Activated naive CD8-positive, alpha-beta T cell treated with anti-CD3 and anti-CD28 coated beads, Interleukin-2, amount 50 U/mL, for 16 hours (primary cell): Measurements from ENCODE around the gene CAMK4.
"Not testable (repeated sequence)": the region's sequence is repeated elsewhere in the genome, so short reads cannot be mapped to it uniquely, and the experiment has no call there.

ENCODE experiments used
- DNase-seq: peaks from one replicate; pipeline ENCODE4 v3.0.0-alpha.2; 2020; ENCODE audit warnings: low read depth, low spot score

Gene CAMK4

DNA sequence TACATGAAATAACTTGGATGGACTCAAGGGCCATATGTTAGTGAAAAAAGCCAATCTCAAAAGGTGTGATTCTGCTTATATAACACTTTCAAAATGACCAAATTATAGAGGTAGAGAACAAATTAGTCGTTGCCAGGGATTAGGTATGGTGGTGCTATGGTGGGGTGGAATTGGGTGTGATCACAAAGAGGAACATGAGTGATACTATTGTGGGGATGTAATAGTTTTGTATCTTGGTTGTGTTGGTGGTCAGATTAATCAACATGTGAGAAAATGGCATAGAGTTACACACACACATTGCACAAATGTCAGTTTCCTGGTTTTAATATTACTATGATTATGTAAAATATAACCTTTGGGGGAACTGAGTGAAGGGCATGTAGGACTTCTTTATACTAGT lies 31.9 kb downstream of the CAMK4 start:
- no peak for DNase-seq

DNA sequence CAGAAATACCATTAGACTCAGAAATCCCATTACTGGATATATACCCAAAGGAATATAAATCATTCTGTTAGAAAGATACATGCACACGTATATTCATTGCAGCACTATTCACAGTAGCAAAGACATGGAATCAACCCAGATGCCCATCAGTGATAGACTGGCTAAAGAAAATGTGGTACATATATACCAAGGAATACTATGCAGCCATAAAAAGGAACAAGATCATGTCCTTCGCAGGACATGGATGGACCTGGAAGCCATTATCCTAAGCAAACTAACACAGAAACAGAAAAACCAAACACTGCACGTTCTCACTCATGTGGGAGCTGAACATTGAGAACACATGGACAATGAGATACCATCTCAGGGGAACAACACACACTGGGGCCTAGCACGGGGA lies 33.4 kb downstream of the CAMK4 start:
- not testable (repeated sequence) for DNase-seq

DNA sequence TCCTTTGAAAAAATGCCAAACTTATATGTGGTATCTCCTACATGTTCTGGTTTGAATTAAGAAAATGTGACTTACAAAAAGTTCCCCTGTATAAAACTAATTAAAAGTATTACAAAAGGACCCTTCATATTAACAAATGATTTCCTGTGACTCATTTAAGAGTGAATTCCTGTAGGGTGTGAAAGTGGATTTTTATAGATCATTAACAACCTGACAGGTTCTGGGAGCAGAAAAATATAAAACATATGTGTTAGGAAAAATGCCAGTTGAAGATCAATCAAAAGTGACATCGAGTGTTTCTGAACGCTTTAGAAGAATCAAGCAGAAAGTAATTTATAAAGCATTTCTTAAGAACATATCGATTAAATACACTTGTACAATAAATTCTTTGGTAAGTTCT lies 35.5 kb downstream of the CAMK4 start:
- DNase-seq: no peak

DNA sequence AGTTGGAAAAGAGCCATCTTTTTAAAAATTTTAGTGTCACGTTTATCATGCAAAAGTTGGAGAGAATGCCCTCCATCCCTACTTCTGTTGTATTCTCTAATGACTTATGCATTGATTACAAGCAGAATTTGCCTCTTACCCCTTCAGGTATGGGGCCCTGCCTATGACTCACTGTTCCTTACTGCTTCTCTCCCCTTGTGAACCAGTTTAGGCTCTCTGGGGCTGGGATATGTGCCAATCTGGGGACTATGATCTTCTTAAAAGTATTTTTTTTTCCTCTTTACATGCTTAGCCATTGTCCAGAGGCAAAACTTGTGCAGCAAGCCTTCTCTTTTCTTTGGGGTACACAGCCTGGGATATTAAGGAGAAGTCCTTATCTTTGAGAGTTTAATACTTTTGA lies 37.4 kb downstream of the CAMK4 start:
- DNase-seq: no peak

DNA sequence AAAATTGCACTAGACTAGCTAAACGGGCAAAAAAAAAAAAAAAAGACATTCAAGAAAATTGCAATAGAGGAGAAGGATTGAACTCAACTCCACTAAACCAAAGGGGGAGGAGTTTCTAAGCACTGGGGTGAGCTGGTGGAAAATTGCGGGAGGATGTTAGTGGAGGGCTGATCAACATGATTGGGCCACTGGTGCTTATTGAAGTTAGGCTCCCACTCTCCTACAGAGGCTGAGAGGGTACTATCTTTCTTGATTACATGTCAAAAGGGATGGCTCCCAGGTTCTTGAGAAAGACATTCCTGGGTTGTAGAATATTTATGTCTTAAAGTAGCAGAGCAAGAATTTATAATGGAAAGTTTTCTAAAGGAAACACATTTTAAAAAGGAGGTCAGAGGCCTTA lies 38.0 kb downstream of the CAMK4 start:
- no peak for DNase-seq

DNA sequence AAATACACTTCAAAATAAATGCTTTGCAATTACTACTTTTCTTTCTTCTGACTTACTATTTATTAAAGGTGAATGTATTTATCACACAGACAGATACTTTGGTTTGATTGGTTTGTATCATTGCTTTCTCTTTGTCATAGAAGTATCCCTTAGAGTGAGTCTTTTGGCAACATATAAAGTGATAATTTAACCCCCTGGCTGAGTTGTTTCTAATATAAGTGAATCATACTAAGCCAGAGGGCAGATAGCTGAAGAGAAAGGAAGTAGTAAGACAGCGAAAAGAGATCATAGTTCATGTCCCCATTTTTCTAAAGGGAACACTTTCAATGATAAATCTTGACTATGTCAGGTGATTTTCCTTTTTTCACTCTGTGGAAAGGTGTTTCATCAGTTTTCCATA lies 38.6 kb downstream of the CAMK4 start:
- DNase-seq: no peak

DNA sequence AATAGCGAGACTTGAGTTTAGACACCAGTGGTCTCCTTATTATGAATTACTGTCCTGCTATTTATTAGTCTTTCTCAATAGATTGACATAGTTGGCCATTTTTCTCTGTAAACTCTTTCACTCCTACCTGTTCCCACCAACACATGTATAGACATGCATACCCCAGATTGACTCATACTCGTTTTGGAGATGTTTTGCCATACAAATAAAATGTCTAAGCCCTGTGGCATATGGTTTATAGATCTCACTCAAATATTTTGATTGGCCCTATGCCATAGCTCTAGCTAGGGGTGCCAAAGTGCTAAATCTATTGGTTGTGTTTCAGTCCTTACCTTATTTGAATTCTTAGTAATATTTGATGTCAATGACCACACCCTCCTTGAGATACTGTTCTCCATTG lies 42.3 kb downstream of the CAMK4 start:
- no peak for DNase-seq

DNA sequence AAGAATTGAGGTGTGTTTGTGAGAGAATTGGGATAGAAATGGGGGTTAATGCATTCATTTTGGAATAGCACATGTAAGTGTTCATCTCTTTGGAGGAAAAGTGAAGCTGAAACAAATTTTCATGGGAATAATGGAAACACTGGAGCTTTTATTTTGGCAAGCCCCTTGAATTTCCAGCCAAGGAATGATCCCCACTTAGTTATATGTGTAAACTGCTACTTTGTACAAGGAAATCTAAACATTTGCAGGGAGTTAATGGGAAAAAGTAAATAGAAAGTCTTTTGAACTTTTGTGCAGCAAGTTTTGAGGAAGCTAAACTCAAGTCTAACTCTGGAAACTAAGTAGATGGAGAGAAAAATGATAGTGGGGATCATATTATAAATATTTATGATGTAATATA lies 44.1 kb downstream of the CAMK4 start:
- no peak for DNase-seq

DNA sequence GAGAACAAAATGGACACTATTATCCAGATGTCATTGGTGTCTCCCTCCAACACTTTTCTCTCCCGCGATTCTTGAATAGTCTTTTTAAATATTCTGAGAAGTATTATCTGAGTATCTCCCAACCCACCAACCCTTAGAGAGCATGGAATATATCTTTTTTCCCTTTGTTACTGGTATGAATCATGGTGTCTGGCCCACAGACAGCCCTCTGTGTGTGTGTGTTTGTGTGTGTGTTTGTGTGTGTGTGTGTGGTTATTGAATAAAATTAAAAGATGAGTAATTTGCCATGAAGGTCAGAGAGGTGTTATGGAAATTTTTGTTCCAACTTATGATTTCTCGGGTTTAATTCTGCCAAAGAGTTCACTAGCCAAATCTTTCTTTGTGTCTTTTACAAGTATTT lies 47.7 kb downstream of the CAMK4 start:
- no peak for DNase-seq

DNA sequence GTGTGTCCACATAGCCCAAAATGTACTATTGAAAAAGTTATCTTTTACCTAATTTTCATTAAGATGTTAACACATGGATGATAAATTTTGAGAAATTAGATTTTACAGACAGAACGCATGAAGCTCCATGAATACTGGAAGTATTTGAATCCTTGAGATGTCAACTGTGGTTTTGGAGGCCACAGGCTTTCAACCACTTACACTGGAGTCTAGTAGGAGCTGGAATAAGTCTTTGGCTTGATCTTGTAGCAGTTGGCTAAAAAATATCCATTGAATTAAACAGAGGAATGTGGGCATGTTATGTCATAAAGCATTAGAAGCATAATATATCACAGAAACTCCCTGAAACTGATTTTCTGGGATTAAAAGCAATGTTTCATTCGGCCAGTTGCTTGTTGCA lies 52.9 kb downstream of the CAMK4 start:
- no peak for DNase-seq

DNA sequence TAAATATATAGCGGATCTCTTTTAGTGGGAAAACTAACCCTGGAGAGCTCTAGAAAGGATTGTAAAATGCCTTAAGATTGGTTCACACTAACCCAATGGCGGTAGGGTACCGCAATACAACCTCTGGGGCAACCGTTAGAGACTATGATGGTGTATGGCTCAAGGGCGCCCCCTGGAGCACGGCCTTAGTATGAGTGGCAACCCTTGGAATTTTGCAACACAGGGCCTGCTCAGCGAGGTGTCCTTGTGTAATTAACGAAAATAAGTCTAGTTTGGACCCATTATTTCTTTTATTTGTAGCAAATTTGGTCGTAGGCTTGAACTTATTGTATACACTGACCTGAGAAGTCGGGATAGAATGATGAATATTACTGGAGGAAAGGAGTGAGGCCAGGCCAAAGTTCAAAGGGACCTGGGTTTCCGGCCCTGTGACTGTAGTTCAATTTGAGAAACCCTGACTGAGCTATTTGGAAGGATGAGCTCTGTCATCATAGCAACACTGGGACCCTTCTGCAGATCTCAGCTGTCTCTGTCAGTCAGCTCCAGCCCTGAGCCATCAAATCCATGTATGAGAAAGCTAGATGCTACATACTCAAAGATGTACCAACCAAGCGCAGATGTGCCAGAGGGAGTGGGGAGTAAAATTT lies 54.8 kb downstream of the CAMK4 start:
- DNase-seq: peak; percentile 85

DNA sequence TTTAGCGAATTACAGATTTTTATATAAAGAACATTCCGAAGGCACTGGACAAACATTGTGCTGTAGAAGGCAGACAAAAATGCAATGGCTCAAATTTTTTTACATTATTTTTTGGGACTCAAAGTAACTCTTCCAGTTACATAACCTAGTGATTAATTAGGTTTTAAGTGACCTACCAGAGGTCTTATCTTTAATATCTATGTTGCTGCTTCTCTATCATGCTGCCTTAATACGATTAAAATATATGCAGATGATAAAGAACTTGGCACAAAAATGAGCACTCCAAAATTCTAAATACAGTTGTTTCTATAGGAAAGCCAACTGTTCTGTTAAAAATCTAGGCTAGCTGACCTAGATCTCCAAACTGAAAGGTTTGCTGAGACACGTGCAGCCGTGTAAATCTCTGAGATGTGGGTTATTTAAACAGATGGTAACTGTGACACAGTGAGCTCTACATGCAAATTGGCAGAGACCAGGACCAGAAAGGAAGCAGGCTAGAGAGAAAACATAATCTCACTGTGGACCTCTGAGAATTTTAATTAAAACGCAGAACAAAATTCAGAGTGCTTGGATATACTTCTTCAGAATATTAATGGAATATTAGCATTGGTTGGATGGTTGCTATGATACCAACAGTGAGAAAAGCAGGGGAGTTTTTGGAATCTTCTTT lies 56.2 kb downstream of the CAMK4 start:
- no peak for DNase-seq

DNA sequence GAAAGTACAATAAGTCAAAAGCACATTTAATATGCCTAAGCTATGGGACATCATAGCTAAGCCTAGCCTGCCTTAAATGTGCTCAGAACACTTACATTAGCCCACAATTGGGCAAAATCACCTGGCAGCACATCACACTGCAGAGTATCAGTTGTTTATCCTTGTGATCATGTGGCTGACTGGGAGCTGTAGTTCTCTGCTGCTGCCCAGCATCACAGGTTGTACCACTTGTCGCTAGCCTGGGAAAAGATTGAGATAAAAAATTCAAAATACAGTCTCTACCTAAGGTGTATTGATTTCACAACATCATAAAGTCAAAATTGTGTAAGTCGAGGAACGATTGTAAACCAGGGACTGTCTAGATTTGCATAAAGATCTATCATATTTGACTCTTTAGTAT lies 58.6 kb downstream of the CAMK4 start:
- no peak for DNase-seq

DNA sequence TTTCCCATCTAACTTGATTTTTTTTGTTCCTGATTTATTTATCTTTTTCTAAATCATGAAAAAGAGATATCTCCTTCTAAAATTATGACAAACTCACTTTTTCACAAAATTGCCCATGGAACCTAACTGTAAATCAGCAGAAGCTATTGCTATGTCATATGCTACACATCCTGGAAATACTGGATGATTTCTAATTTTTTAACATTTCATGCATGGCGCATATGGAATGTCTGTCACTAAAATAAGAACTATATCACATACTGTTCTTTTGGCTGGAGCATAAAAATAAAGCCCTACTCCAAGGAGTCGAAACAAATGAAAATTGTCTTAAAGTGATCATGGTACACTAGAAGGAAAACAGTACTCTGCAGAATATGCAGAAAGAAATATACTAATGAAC lies 60.6 kb downstream of the CAMK4 start:
- DNase-seq: no peak

DNA sequence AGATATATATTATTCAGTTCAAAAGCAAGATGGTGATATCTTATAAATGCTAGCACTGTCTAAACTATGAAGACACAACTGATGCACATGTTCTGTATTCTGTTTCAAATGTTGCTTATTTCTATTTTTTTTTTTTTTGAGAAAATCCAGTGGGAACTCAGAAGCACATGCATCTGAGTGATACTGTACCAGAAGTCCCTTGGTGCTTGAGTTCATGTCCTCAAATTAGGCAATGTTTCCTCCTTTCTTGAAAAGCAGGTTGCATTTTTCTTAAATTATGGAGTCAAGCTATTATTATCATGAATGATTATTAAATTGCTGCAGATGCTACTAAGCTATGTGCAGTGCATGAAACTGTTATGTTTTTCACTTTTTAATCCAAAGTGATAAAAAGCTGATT lies 70.4 kb downstream of the CAMK4 start:
- DNase-seq: no peak

DNA sequence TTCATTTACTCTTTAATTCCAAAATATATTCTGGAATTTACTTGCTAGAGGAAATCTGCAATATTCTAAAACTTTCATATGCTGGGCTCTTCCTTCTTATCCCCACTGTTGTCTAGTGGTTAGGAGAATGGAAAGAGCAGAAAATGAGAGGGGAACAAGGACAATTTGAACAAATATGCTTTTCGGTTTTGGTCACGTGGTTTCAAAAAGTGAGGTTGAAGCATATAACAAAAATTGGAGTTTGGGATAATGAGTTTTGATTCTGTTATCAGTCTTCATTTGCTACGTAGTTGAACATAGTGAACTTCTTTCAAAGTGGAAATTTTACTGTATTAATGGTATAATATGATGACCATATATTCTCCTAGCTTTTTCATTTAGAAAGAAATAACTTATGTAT lies 71.5 kb downstream of the CAMK4 start:
- no peak for DNase-seq

DNA sequence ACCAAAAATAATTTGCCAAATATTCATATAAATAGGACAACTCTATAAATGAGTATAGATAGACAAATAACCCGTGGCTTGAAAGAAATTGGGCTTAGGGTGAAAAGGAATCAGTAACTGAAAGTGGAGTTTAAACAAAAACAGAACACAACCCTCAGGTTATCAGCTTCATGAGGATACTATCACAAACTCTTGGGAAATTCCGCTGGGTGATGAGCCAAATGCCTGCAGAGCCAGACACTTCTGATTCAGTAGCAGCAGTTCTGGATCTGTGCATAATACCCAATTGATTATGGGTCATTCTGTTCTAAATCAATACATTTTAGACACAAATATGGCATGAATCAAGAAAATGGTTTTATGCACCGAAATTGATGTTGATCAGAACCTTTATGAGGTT lies 72.4 kb downstream of the CAMK4 start:
- no peak for DNase-seq

DNA sequence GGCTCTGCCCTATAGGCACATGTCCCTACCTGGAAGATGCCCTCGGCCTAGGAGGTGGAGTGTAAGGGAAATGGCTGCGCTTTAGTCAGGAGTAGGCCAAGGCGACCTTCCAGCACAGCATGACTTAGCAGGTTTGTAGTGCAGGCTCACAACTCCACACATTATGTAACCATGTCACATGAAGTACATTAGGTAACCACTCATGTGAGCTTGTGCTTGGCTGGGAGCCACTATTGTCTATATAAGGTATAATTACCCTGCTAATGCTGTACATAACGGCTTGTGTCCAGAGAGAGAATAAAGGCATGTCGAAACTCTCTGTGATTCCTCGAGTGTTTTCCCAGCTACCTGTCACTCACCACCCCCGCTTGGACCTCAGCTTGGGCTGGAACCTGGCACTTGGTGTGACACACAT lies 74.9 kb downstream of the CAMK4 start:
- no peak for DNase-seq

DNA sequence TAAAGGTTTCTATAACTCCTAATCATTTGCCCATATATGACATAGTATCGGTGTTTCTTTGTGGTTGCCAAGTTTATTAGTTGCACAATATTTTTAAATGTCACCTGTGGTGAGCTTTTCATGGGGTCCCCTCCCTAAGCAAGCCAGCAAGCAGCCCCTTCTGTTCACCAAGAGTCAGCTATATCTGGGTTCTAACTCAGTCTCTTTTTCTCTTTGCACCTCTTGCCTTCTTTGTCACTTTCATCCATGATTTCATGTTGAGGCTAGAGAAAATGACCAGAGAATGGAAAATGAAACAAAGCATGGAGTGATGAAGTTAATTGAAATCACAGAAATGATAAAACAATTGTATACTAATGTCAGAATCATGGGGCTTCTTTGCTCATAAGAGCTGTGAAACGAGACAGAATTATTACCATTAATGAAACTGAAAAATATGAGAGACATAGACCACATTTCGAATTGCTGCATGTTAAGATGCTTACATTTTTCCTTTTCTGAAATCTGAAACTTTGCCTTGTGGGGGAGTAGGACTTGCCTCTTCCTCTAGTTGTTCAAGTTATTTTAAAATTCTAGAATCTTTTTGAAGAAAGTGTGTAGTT lies 75.7 kb downstream of the CAMK4 start:
- DNase-seq: no peak

DNA sequence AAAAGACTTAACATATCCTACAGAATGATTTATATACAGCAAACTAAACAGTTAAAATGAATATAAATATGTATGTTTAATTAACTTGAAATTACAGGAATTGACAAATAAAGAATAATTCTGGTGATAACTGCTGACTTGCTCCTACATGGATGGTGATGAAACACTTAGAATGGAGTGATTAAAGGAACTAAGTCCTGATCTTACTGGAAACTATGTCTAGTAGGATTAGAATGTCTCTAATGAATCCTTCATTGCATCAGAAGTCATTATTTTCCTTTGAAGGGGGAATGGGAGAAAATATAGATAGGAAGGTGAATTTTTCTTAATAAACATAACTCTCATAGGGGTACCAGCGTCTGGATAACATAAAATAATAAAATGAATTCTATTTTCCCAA lies 77.1 kb downstream of the CAMK4 start:
- no peak for DNase-seq

DNA sequence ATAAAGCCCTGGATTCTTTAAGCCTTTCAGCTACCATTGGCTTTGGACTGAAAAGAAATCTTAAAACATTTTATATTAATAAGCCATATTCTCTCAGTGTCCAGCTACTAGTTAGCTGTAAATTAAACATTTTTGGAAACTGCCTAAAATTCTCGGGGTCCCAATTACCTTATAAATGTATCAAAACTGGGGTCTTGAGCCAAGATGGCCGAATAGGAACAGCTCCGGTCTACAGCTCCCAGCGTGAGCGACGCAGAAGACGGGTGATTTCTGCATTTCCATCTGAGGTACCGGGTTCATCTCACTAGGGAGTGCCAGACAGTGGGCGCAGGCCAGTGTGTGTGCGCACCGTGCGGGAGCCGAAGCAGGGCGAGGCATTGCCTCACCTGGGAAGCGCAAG lies 77.9 kb downstream of the CAMK4 start:
- not testable (repeated sequence) for DNase-seq

DNA sequence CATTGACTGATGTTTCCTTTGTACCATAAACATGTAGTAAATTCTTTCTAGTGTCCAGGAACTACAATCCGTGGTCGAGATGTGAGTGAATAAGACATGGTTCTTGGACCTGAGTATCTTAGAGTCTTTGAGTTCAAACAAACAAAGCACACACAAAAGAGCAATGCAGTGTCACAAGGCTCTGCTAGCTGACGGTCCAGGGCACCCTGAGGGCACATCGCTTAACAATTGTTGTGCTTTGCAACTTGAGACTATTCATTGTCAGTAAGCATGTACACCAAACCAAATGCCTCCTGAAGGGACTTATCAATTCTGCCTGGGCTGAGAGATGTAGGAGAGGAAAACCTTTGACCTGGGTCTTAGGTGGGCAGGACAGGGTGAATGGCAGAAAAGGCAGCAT lies 84.8 kb downstream of the CAMK4 start:
- DNase-seq: no peak

DNA sequence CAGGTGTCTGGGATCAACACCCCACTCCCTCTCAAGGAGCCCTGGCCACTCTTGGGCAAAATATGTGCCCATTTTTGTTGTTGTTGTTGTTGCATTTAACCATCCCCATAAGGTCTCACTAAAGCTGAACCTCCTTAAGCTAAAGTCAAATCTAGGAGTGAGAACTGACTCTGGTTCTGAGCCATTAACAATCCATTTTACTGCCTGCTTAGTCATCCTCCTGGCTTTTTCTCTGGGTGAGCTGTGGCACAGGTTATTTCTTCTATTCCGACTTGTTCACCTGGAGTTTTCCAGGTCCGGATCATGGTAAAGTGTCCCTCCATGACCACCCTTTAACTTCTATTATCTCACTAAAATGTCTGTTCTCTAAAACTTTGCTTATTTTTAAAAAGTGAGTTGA lies 85.2 kb downstream of the CAMK4 start:
- no peak for DNase-seq
